ENCODE results near the gene CIITA.

CIITA gene

DNA sequence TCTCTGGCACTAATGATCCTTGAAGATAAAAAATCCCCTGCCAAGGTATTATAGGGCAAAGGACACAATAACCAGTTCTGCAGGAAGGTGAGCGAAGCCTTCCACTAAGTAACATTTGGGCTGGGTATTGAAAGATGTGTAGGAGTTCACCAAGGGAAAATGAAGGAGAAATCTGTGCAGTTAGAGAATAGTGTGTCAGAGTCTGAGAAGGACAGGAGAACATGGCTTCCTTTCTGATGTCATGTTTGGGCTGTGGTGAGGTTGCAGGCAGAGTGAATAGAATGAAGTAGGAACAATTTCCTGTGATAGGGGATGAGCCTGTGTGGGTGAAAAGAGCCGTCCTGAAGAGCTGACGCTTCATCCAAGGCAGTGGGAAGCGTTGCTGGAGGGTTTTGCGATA is 24.1 kb upstream of the CIITA start:
- DNase-seq (ENCODE audit: extremely low read depth, low read depth) = no peak
- TF ChIP-seq, protein P1, sequence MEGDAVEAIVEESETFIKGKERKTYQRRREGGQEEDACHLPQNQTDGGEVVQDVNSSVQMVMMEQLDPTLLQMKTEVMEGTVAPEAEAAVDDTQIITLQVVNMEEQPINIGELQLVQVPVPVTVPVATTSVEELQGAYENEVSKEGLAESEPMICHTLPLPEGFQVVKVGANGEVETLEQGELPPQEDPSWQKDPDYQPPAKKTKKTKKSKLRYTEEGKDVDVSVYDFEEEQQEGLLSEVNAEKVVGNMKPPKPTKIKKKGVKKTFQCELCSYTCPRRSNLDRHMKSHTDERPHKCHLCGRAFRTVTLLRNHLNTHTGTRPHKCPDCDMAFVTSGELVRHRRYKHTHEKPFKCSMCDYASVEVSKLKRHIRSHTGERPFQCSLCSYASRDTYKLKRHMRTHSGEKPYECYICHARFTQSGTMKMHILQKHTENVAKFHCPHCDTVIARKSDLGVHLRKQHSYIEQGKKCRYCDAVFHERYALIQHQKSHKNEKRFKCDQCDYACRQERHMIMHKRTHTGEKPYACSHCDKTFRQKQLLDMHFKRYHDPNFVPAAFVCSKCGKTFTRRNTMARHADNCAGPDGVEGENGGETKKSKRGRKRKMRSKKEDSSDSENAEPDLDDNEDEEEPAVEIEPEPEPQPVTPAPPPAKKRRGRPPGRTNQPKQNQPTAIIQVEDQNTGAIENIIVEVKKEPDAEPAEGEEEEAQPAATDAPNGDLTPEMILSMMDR (IDR thresholded peaks at IDR 0.05; ENCODE audit: low read depth, low read length) = no peak

DNA sequence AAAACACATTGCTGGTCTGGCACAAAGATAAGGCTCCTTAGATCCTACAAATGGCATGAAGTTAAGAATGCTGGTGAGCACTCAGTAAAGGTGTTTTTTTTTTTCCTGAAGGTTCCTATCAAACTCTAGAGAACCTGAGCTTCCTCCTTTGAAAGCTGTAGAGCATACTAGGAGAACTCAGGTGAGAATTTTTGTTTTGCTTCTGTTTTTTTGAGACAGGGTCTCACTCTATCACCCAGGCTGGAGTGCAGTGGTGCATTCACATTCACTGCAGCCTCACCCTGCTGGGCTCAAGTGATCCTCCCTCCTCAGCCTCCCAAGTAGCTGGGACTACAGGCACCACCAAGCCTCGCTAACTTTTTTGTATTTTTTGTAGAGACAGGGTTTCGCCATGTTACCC is 21.0 kb upstream of the CIITA start:
- TF ChIP-seq, protein P1 (IDR thresholded peaks at IDR 0.05; ENCODE audit: low read depth, low read length) = no peak
- DNase-seq (ENCODE audit: extremely low read depth, low read depth) = no peak

DNA sequence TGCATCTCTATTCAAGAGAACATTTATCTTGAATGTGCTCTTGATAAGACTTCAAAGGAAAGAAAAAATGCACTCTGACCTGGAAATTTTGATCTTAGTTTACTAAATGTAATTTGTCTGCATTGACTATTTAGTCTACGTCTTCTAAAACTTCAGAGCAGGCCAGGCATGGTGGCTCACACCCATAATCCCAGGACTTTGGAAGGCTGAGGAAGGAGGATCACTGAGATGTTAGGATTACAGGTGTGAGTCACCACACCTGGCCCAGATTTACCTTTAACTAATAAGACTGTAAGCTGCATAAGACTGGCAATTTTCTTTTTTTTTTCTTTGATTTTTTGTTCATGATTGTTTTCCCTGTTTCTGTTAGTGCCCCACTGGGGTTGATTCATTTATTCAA is 18.8 kb upstream of the CIITA start:
- DNase-seq (ENCODE audit: extremely low read depth, low read depth) = no peak
- TF ChIP-seq, protein P1 (IDR thresholded peaks at IDR 0.05; ENCODE audit: low read depth, low read length) = no peak

- DNase-seq (ENCODE audit: extremely low read depth, low read depth) = no peak
- TF ChIP-seq, protein P1 (IDR thresholded peaks at IDR 0.05; ENCODE audit: low read depth, low read length) = no peak
Observed at GRCh38 chr16:10859020-10859419, 18.0 kb upstream of the CIITA start.

DNA sequence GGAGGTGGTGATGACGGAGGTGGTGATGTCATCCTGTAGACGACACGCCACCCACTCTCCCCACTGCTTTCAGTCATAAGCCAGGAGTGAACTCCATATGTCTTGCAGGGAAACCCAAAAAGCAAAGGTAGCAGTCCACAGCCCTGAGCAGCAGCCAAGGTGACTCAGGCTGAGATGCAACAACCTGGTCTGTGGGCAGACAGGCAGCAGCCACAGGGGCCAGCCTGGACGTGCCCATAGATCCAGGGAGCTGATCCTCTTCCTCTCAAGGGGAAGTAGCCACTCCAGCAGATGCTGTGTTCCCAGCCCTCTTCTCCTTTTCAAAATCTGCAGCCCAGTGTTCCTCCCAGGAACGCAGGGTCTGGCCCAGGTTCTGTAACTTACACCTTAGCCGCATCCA is 17.3 kb upstream of the CIITA start:
- TF ChIP-seq, protein P1 (IDR thresholded peaks at IDR 0.05; ENCODE audit: low read depth, low read length) = no peak

GRCh38 chr16:10862438-10862837 is 14.6 kb upstream of the CIITA start:
- peak; percentile 15 for DNase-seq (ENCODE audit: extremely low read depth, low read depth)
- TF ChIP-seq, protein P1 (IDR thresholded peaks at IDR 0.05; ENCODE audit: low read depth, low read length) = no peak

More for the DNA sequence above, 17.3 kb upstream of the CIITA start:
- DNase-seq (ENCODE audit: extremely low read depth, low read depth) = no peak

- no peak for DNase-seq (ENCODE audit: extremely low read depth, low read depth)
- TF ChIP-seq, protein P1 (IDR thresholded peaks at IDR 0.05; ENCODE audit: low read depth, low read length) = no peak
Observed at GRCh38 chr16:10865991-10866966, 10.7 kb upstream of the CIITA start.

All from AG09319 (cell line).